ENCODE results near the gene TM9SF2. TPM values are rescaled to one million over a fixed set of nuclear protein-coding genes. Genes with fewer than 3 reads are reported as not detected.

The TM9SF2 gene
- total and polyA plus RNA-seq, 2 of the 4 experiments (the other 2 are of a cell fraction) = 46.1 to 85.5 TPM

DNA sequence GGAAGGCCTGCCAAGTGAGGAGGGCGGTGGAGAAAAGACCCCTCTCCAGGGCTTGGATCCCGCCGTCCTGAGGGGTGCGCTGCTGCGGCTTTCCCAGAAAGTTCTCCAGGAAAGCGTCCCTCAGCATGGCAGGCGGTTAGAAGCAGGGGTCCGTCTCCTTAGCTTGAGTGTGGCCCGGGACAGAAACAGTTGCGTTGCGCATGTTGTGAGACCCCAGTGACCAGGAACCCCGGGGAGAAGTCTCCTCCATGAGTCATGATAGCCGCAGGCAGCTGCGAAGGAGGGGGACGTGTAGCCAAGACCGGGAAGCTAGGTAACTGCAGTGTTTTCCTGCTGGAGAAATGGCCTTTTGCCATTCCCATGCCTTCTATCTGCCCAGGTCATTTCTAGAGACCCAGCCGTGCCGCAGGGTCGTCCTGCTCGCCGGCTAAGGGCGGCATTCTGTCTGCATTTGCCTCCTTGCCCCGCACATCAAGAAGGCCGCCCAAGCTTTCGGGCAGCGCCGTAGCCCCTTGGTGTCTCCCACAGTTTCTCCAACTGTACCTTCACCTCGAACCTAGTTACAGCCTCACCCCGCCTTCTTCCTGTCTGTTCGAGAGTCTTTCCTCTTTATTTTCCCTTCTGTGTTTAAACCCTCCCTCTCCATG, 64.3 kb downstream of the TM9SF2 start:
- ChIA-PET CTCF (no interaction called here), POLR2A (ENCODE audit: unreplicated experiment) (no interaction called here)
- Histone ChIP-seq H3K4ac (ENCODE audit: low read depth, low read length) (no peak overlapping the region), H4K91ac (ENCODE audit: insufficient read depth, low read depth, low read length) (no peak overlapping the region), H3K56ac (ENCODE audit: extremely low read depth, insufficient read depth, low read length) (no peak overlapping the region), H2AK5ac (ENCODE audit: low read depth, low read length) (no peak overlapping the region), H2BK5ac (ENCODE audit: low read depth, low read length, poor library complexity, severe bottlenecking) (no peak overlapping the region), H3K4me2 (ENCODE audit: low read depth, low read length) (no peak overlapping the region), H4K8ac (ENCODE audit: low read depth in 2 of 2, low read length in 2 of 2) (no peak overlapping the region), H2BK20ac (ENCODE audit: low read depth, low read length) (no peak overlapping the region), H3K4me3 (ENCODE audit: insufficient read depth, low read depth, low read length) (no peak overlapping the region), H3K79me1 (ENCODE audit: low read depth in 1 of 2, low read length in 2 of 2) (peaks cover 0 to 4% of the 10 kb centered on the region in 2 experiments; a peak in 1 of 4 replicates), H3K36me3 (ENCODE audit: control insufficient read depth, insufficient read depth, low read length) (peaks cover 7% of the 10 kb centered on the region), H4K5ac (ENCODE audit: low read depth, low read length) (no peak overlapping the region), H3K9me3 (ENCODE audit: control insufficient read depth, insufficient read depth, low read length) (peaks cover 3% of the 10 kb centered on the region; the same call in 1 of the 2 replicates), H3K27me3 (ENCODE audit: control insufficient read depth, insufficient read depth, low read length) (no peaks in the 10 kb centered on the region), H3K27ac (ENCODE audit: insufficient read depth, low read length) (no peak overlapping the region), H3K9ac (ENCODE audit: low read depth, low read length) (no peak overlapping the region), H2BK120ac (ENCODE audit: low read depth, low read length) (no peak overlapping the region), H2BK15ac (ENCODE audit: low read depth, low read length) (no peak overlapping the region), H2AFZ (replicated peaks; ENCODE audit: low read length, poor library complexity) (no peak overlapping the region), H2AK9ac (replicated peaks; ENCODE audit: low read depth, low read length, poor library complexity) (peak overlapping the region; percentile 42), H3K9me1 (ENCODE audit: insufficient read depth, low read length) (no peaks in the 10 kb centered on the region; the same call in 1 of the 2 replicates), H4K20me1 (ENCODE audit: insufficient read depth, low read length) (no peaks in the 10 kb centered on the region), H3K14ac (replicated peaks; ENCODE audit: low read depth, low read length) (no peak overlapping the region), H3K4me1 (ENCODE audit: control insufficient read depth, insufficient read depth, low read length) (no peaks in the 10 kb centered on the region), H3K18ac (ENCODE audit: low read depth, low read length) (no peak overlapping the region), H3K23ac (ENCODE audit: low read depth, low read length) (no peak overlapping the region)
- dilution Hi-C loops (cut with HindIII; ENCODE audit: low sequenced_read_pairs, unreplicated experiment) (no loop called here), intact Hi-C loops (cut with micrococcal nuclease) (no loop called here), in situ Hi-C loops (cut with MboI; ENCODE audit: low sequenced_read_pairs) (no loop called here)
- ATAC-seq (ENCODE audit: low read depth) (no peak), DNase-seq (peak; percentile 29)
- TF ChIP-seq POLR2A (IDR thresholded peaks at IDR 0.05; ENCODE audit: low read depth, low read length) (no peak), NFE2L2 (IDR thresholded peaks at IDR 0.05; ENCODE audit: low read depth, low read length) (no peak), RCOR1 (IDR thresholded peaks at IDR 0.05; ENCODE audit: insufficient replicate concordance, low read length) (no peak), CEBPB (IDR thresholded peaks at IDR 0.05; ENCODE audit: low read depth, low read length) (no peak), CTCF (conservative IDR thresholded peaks at IDR 0.05; ENCODE audit: low read depth, low read length) (no peak), MAFK (IDR thresholded peaks at IDR 0.05; ENCODE audit: low read depth, low read length) (no peak), RFX5 (IDR thresholded peaks at IDR 0.05; ENCODE audit: low read depth, low read length) (no peak), FOS (IDR thresholded peaks at IDR 0.05; ENCODE audit: low read depth, low read length) (no peak)
- 69% methylated on average over 15 of the region's 30 CpGs; no CpG with 5 or more reads in 1 of the 2 experiments for WGBS, 2 experiments (ENCODE audit: extremely low coverage in 2 of 2, insufficient read length in 1 of 2)
- no TSS peak for BruUV-seq (replicated peaks)
